IMR-90 (cell line): Measurements from ENCODE around the gene RPS6KA5. TPM values are rescaled to one million over a fixed set of nuclear protein-coding genes. Genes with fewer than 3 reads are reported as not detected.
"Not testable (repeated sequence)": the region's sequence is repeated elsewhere in the genome, so short reads cannot be mapped to it uniquely, and the experiment has no call there.

ENCODE experiments used
- ATAC-seq: fragments of 200-7000 bp; cut with Tn5 transposase; 2 replicates; pipeline ENCODE4 v1.9.1; 2020; ENCODE audit warnings: low read depth, mild to moderate bottlenecking, moderate library complexity
- BruUV-seq: library from RNA; stranded (reverse); fragments of 400-500 nt; replicated peaks from 2 replicates; lab custom pipeline; 2021; lab: Mats Ljungman, UMichigan
- CTCF ChIA-PET: fragments of 300-600 bp; formaldehyde crosslinking; extraction: SDS; loops from one replicate; lab custom pipeline; 2021; ENCODE audit warnings: antibody characterized with exemption; lab: Yijun Ruan, JAX
- POLR2A ChIA-PET: fragments of 300-600 bp; sonication (Branson Sonifier 250); formaldehyde crosslinking; loops from one replicate; lab custom pipeline; 2022; ENCODE audit warnings: antibody characterized with exemption; ENCODE audit not compliant: unreplicated experiment; lab: Charles Lee
- DNase-seq: peaks from one replicate; pipeline ENCODE4 v3.0.0; 2013
- H2AFZ ChIP-seq: replicated peaks from 2 replicates; pipeline ENCODE3; 2013; ENCODE audit warnings: low read length, mild to moderate bottlenecking; ENCODE audit not compliant: poor library complexity
- H2AK5ac ChIP-seq: 2 replicates; pipeline ENCODE4 v1.6.1; 2013; ENCODE audit warnings: low read depth, low read length, inconsistent platforms
- H2AK9ac ChIP-seq: replicated peaks from 2 replicates; pipeline ENCODE3; 2013; ENCODE audit warnings: mild to moderate bottlenecking, low read depth, low read length, moderate library complexity; ENCODE audit not compliant: poor library complexity
- H2BK120ac ChIP-seq: 2 replicates; pipeline ENCODE4 v1.6.1; 2013; ENCODE audit warnings: low read depth, low read length, inconsistent platforms
- H2BK15ac ChIP-seq: 3 replicates; pipeline ENCODE4 v1.6.1; 2013; ENCODE audit warnings: low read depth, low read length, inconsistent platforms
- H2BK20ac ChIP-seq: 2 replicates; pipeline ENCODE4 v1.6.1; 2013; ENCODE audit warnings: low read depth, mild to moderate bottlenecking, inconsistent platforms, low read length, moderate library complexity
- H2BK5ac ChIP-seq: 2 replicates; pipeline ENCODE4 v1.6.1; 2013; ENCODE audit warnings: mild to moderate bottlenecking, low read depth, low read length, inconsistent platforms; ENCODE audit not compliant: poor library complexity, severe bottlenecking
- H3K14ac ChIP-seq: replicated peaks from 2 replicates; pipeline ENCODE4 v1.6.1; 2013; ENCODE audit warnings: low read depth, low read length, inconsistent platforms
- H3K18ac ChIP-seq: 2 replicates; pipeline ENCODE4 v1.6.1; 2013; ENCODE audit warnings: low read depth, low read length, control low read depth
- H3K23ac ChIP-seq: 2 replicates; pipeline ENCODE4 v1.6.1; 2013; ENCODE audit warnings: low read depth, low read length, inconsistent platforms
- H3K27ac ChIP-seq: 2 replicates; pipeline ENCODE4 v1.5.1; 2013; ENCODE audit warnings: mild to moderate bottlenecking, control low read depth, low read length; ENCODE audit not compliant: insufficient read depth
- H3K27me3 ChIP-seq: 2 replicates; pipeline ENCODE4 v1.6.1; 2013; ENCODE audit warnings: low read length; ENCODE audit not compliant: control insufficient read depth, insufficient read depth
- H3K36me3 ChIP-seq: 2 replicates; pipeline ENCODE4 v1.6.1; 2013; ENCODE audit warnings: low read length, mixed read lengths; ENCODE audit not compliant: control insufficient read depth, insufficient read depth
- H3K4ac ChIP-seq: 2 replicates; pipeline ENCODE4 v1.6.1; 2013; ENCODE audit warnings: low read depth, low read length, inconsistent platforms
- H3K4me1 ChIP-seq: 2 replicates; pipeline ENCODE4 v1.6.1; 2013; ENCODE audit warnings: low read length, mixed read lengths; ENCODE audit not compliant: control insufficient read depth, insufficient read depth
- H3K4me2 ChIP-seq: 2 replicates; pipeline ENCODE4 v1.6.1; 2013; ENCODE audit warnings: low read depth, mild to moderate bottlenecking, control low read depth, low read length, moderate library complexity
- H3K4me3 ChIP-seq: 2 replicates; pipeline ENCODE4 v1.5.1; 2013; ENCODE audit warnings: low read depth, mild to moderate bottlenecking, control low read depth, low read length, moderate library complexity; ENCODE audit not compliant: insufficient read depth
- H3K56ac ChIP-seq: 2 replicates; pipeline ENCODE4 v1.6.1; 2013; ENCODE audit warnings: low read length, inconsistent platforms; ENCODE audit not compliant: insufficient read depth; ENCODE audit errors: extremely low read depth
- H3K79me1 ChIP-seq, 2 experiments: 2 replicates each; pipeline ENCODE4 v1.6.1; 2013; ENCODE audit warnings: low read length in 2 of 2, inconsistent platforms in 1 of 2, low read depth in 1 of 2
- H3K9ac ChIP-seq: 2 replicates; pipeline ENCODE4 v1.6.1; 2013; ENCODE audit warnings: low read depth, low read length, control low read depth
- H3K9me1 ChIP-seq: 2 replicates; pipeline ENCODE4 v1.6.1; 2013; ENCODE audit warnings: low read length, inconsistent platforms; ENCODE audit not compliant: insufficient read depth
- H3K9me3 ChIP-seq: 2 replicates; pipeline ENCODE4 v1.6.1; 2013; ENCODE audit warnings: low read length; ENCODE audit not compliant: control insufficient read depth, insufficient read depth
- H4K20me1 ChIP-seq: 2 replicates; pipeline ENCODE4 v1.6.1; 2013; ENCODE audit warnings: low read length, inconsistent platforms; ENCODE audit not compliant: insufficient read depth
- H4K5ac ChIP-seq: 2 replicates; pipeline ENCODE4 v1.6.1; 2013; ENCODE audit warnings: mild to moderate bottlenecking, low read depth, low read length, control low read depth
- H4K8ac ChIP-seq, 2 experiments: 2 replicates each; pipeline ENCODE4 v1.6.1; 2013; ENCODE audit warnings: low read depth in 2 of 2, low read length in 2 of 2, control low read depth in 1 of 2, inconsistent platforms in 1 of 2
- H4K91ac ChIP-seq: 2 replicates; pipeline ENCODE4 v1.6.1; 2013; ENCODE audit warnings: low read depth, low read length, inconsistent platforms; ENCODE audit not compliant: insufficient read depth
- CHD1 ChIP-seq: IDR thresholded peaks from 2 replicates; pipeline ENCODE4 v1.6.1; 2012; ENCODE audit warnings: low read depth, low read length, improper control_type of control experiment
- MAFK ChIP-seq: IDR thresholded peaks from 2 replicates; pipeline ENCODE4 v1.6.1; 2012; ENCODE audit warnings: low read depth, low read length, improper control_type of control experiment
- POLR2A ChIP-seq: IDR thresholded peaks from 2 replicates; pipeline ENCODE4 v1.6.1; 2012; ENCODE audit warnings: mild to moderate bottlenecking, low read depth, low read length
- RFX5 ChIP-seq: IDR thresholded peaks from 2 replicates; pipeline ENCODE4 v1.8.0; 2012; ENCODE audit warnings: low read depth, mild to moderate bottlenecking, low read length, moderate library complexity
- WGBS, 2 experiments: methylation state at CpG; one replicate each; pipeline versions ENCODE4 v1.1.5 to v1.1.7; 2013; ENCODE audit warnings: missing lambda C conversion rate in 2 of 2; ENCODE audit not compliant: insufficient read length in 1 of 2; ENCODE audit errors: extremely low coverage in 2 of 2; 5-methylcytosine and 5-hydroxymethylcytosine counted together
- dilution Hi-C: fragments of 300-500 bp; cut with HindIII; formaldehyde crosslinking; loops from one replicate; pipeline ENCODE4 v1.14.3; 2018; ENCODE audit warnings: low sequenced_read_pairs; ENCODE audit not compliant: unreplicated experiment
- in situ Hi-C: fragments of 300-500 bp; cut with MboI; formaldehyde crosslinking; loops from 3 replicates; pipeline ENCODE4 v1.14.3; 2019; ENCODE audit warnings: low sequenced_read_pairs, inconsistent platforms, mixed read lengths
- intact Hi-C: fragments of 100-400 bp; cut with micrococcal nuclease; formaldehyde crosslinking; loops from 2 replicates; pipeline ENCODE4 v1.10.0; 2022
- polyA plus RNA-seq, 3 experiments: library from polyadenylated mRNA; depleted of rRNA; stranded (reverse); fragments of >200 nt; gene quantifications; 2 replicates each; pipeline ENCODE4 v1.2.3, GENCODE V29; 2012; ENCODE audit warnings: low replicate concordance in 1 of 3
- total RNA-seq: library from RNA; depleted of rRNA; stranded (reverse); fragments of >200 nt; gene quantifications from 2 replicates; pipeline ENCODE4 v1.2.3, GENCODE V29; 2012
- TF ChIP-seq, protein P1 (sequence below): fragments of 150-350 bp; IDR thresholded peaks from 2 replicates; pipeline ENCODE4 v1.6.1; 2016; ENCODE audit warnings: low read depth, mild to moderate bottlenecking, low read length, moderate library complexity, borderline replicate concordance

Gene RPS6KA5
- total and polyA plus RNA-seq, 2 of the 4 experiments (the other 2 are of a cell fraction), result 0.36 TPM

DNA sequence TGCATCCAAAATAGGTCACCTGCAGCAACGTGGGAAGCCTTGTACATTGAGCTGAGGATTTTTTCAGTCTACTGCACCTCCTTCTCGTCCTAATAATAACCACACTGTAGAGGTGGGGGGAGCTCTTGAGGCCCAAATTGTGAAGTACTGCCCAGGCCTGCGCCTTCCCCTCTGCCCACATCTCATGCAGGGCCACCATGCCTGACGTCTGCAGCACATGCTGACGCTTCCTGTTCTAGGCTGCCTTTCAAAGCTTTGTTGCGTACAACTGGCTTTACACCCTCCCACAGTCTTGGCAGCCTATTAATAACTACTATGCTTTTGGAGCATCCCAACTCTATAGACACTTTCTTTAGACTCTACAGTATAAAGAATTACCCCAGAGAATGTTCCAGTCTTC is 217.7 kb downstream of the RPS6KA5 start:
- H2BK120ac ChIP-seq, result no peak overlapping the region
- dilution Hi-C loops, result no loop called here
- no TSS peak for BruUV-seq
- H3K9me1 ChIP-seq, result 0 out of 2 replicates have a peak, but pooled peaks cover 4% of the 10 kb centered on the region
- H3K18ac ChIP-seq, result no peak overlapping the region
- DNase-seq (no peak), ATAC-seq (no peak)
- no peak overlapping the region for H2AK9ac ChIP-seq
- H2BK5ac ChIP-seq, result no peak overlapping the region
- H3K9me3 ChIP-seq, result no peaks in the 10 kb centered on the region
- H3K79me1 ChIP-seq, result no peaks in the 10 kb centered on the region
- H2BK20ac ChIP-seq, result no peak overlapping the region
- no peaks in the 10 kb centered on the region for H3K36me3 ChIP-seq
- peaks cover 5% of the 10 kb centered on the region; the same call in 1 of the 2 replicates for H3K4me1 ChIP-seq
- WGBS, 2 experiments, result 20% methylated on average over 1 of the region's 6 CpGs; no CpG with 5 or more reads in 1 of the 2 experiments
- no peak overlapping the region for H2AK5ac ChIP-seq
- H3K4me2 ChIP-seq, result no peak overlapping the region
- H4K8ac ChIP-seq, result no peak overlapping the region
- no peak overlapping the region for H3K4me3 ChIP-seq
- no peaks in the 10 kb centered on the region for H4K20me1 ChIP-seq
- no peak overlapping the region for H3K9ac ChIP-seq
- ChIA-PET POLR2A (no interaction called here), CTCF (no interaction called here)
- H3K23ac ChIP-seq, result no peak overlapping the region
- TF ChIP-seq RFX5 (no peak), POLR2A (no peak), MAFK (no peak), CHD1 (no peak)
- TF ChIP-seq, protein P1, sequence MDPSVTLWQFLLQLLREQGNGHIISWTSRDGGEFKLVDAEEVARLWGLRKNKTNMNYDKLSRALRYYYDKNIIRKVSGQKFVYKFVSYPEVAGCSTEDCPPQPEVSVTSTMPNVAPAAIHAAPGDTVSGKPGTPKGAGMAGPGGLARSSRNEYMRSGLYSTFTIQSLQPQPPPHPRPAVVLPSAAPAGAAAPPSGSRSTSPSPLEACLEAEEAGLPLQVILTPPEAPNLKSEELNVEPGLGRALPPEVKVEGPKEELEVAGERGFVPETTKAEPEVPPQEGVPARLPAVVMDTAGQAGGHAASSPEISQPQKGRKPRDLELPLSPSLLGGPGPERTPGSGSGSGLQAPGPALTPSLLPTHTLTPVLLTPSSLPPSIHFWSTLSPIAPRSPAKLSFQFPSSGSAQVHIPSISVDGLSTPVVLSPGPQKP, result no peak
- H3K27me3 ChIP-seq, result 0 out of 2 replicates have a peak, but pooled peaks cover 2% of the 10 kb centered on the region
- no peak overlapping the region for H4K91ac ChIP-seq
- H4K5ac ChIP-seq, result no peak overlapping the region
- no peak overlapping the region for H3K4ac ChIP-seq
- H2AFZ ChIP-seq, result no peak overlapping the region
- intact Hi-C loops, result no loop called here
- no peak overlapping the region for H3K56ac ChIP-seq
- H3K27ac ChIP-seq, result no peak overlapping the region
- in situ Hi-C loops, result no loop called here
- no peak overlapping the region for H3K14ac ChIP-seq
- H2BK15ac ChIP-seq, result no peak overlapping the region

DNA sequence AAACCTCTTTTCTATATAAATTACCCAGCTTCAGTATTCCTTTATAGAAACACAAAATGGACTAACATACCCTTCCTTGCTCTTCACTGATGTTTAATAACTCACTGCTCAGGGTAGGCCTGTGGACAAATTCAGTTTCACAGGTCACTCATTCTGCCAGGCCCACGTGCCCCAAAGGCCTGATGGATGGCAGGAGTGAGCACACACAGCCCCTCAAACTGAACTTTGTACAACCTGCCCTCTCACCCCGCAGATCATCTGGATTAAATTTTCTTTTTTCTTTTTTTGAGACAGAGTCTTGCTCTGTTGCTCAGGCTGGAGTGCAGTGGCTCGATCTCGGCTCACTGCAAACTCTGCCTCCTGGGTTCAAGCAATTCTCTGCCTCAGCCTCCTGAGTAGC is 219.8 kb downstream of the RPS6KA5 start:
- H3K9me3 ChIP-seq, BruUV-seq, H3K4me2 ChIP-seq, H2BK120ac ChIP-seq, H3K23ac ChIP-seq, H2AK9ac ChIP-seq, H3K56ac ChIP-seq, H3K9me1 ChIP-seq, H2BK15ac ChIP-seq, H3K27ac ChIP-seq, in situ Hi-C loops, H4K5ac ChIP-seq, H3K9ac ChIP-seq, intact Hi-C loops, H4K8ac ChIP-seq, H2AFZ ChIP-seq, H3K79me1 ChIP-seq, H3K18ac ChIP-seq, H3K27me3 ChIP-seq, H3K4me1 ChIP-seq, H4K20me1 ChIP-seq, POLR2A ChIA-PET, H2AK5ac ChIP-seq, dilution Hi-C loops, CTCF ChIA-PET, H3K14ac ChIP-seq, H3K4me3 ChIP-seq, H2BK5ac ChIP-seq, H3K4ac ChIP-seq, ATAC-seq, H2BK20ac ChIP-seq, DNase-seq, H4K91ac ChIP-seq, H3K36me3 ChIP-seq: not testable (repeated sequence)
- WGBS, 2 experiments, result 100% methylated on average over 1 of the region's 4 CpGs; no CpG with 5 or more reads in 1 of the 2 experiments
